NCI-H524 (cell line): ENCODE measurements around the gene MST1R.
"Not testable (repeated sequence)": the region's sequence is repeated elsewhere in the genome, so short reads cannot be mapped to it uniquely, and the experiment has no call there.

Experiments used
- DNase-seq, 2 experiments: peaks; one replicate each; lab custom pipeline; 2025; lab: John Stamatoyannopoulos, UW

The MST1R gene

GRCh38 chr3:49903451-49904424, at the start of gene MST1R:
Gene MST1R, minus strand, starts transcription at chr3:49903873. Its CDS starts 264 bp downstream, at chr3:49903609.
- no peak for DNase-seq

- DNase-seq = no peak
These were observed 49.3 kb upstream of the MST1R start for GRCh38 chr3:49952924-49953323.

GRCh38 chr3:49942651-49943050, 39.0 kb upstream of the MST1R start:
- no peak for DNase-seq

- DNase-seq = no peak
These were observed 37.1 kb upstream of the MST1R start for GRCh38 chr3:49940667-49941249.

GRCh38 chr3:49939858-49940666, 36.4 kb upstream of the MST1R start, which contains the start of gene RBM6:
Gene RBM6, plus strand, starts transcription at chr3:49940150. Its CDS starts 22,492 bp downstream, at chr3:49962642.
- DNase-seq = peak; percentile 95 to 97

- DNase-seq = no peak
These were observed 33.4 kb upstream of the MST1R start for GRCh38 chr3:49937090-49937489.

- DNase-seq = not testable (repeated sequence)
These were observed 28.6 kb upstream of the MST1R start for GRCh38 chr3:49932281-49932680.

GRCh38 chr3:49930922-49931321, 27.2 kb upstream of the MST1R start:
- DNase-seq = peak in 1 of 2 experiments; percentile 55

GRCh38 chr3:49930168-49930690, 26.6 kb upstream of the MST1R start:
- DNase-seq = no peak

GRCh38 chr3:49929291-49930167, 25.9 kb upstream of the MST1R start, which contains the start of gene MON1A:
Gene MON1A, minus strand, starts transcription at chr3:49929811. Its CDS starts 16,465 bp downstream, at chr3:49913346.
- peak; percentile 85 to 87 for DNase-seq

GRCh38 chr3:49928481-49929017, 24.9 kb upstream of the MST1R start:
- no peak for DNase-seq

GRCh38 chr3:49927798-49928197, 24.1 kb upstream of the MST1R start:
- no peak for DNase-seq

GRCh38 chr3:49926117-49926728, 22.6 kb upstream of the MST1R start:
- no peak for DNase-seq

- no peak for DNase-seq
These were observed 21.8 kb upstream of the MST1R start for GRCh38 chr3:49925485-49925884.

GRCh38 chr3:49924683-49925082, 21.0 kb upstream of the MST1R start:
- no peak for DNase-seq

GRCh38 chr3:49917806-49918590, 14.3 kb upstream of the MST1R start:
- DNase-seq = not testable (repeated sequence)

- no peak for DNase-seq
These were observed 13.0 kb upstream of the MST1R start for GRCh38 chr3:49916686-49917085.

- DNase-seq = peak in 1 of 2 experiments; percentile 62
These were observed 11.2 kb upstream of the MST1R start for GRCh38 chr3:49914906-49915305.

- peak; percentile 76 to 94 for DNase-seq
These were observed 9.2 kb upstream of the MST1R start for GRCh38 chr3:49912881-49913281.
